ENCODE data around the gene OLR1. TPM values are rescaled to one million over a fixed set of nuclear protein-coding genes. Genes with fewer than 3 reads are reported as not detected.
"Not testable (repeated sequence)": the region's sequence is repeated elsewhere in the genome, so short reads cannot be mapped to it uniquely, and the experiment has no call there.

Gene OLR1
- total RNA-seq, 1 donor from 2014 or later, result 0.19 TPM

DNA sequence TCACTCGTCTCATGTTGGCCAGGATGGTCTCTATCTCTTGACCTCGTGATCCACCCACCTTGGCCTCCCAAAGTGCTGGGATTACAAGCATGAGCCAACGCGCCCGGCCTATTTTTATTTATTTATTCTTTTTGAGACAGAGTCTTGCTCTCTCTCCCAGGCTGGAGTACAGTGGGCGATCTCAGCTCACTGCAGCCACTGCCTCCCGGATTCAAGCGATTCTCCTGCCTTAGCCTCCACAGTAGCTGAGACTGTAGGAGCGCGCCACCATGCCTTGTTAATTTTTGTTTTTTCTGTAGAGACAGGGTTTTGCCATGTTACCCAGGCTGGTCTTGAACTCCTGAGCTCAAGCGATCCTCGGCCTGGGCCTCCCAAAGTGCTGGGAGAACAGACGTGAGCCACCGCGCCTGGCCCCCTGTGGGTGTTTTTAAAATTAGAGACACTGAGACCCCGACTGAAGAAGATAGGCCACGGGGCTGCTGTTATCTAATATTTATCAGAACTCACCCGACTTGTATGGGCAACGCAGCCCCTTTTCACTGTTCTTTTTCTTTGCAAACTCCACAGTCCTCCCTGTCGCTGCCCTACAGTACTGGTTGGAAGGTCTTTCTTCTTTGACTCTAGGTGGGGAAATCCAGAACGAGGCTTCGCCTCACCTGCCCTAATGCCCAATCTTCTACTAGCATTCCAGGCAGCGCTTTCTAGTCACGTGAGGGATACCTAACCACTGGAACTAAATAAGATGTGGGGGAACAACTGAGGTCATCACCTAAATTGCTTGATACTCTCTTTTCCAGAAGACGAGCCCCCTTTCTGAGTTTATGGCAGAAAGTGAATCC lies 39.4 kb upstream of the OLR1 start:
- H3K9me3 Mint-ChIP-seq, result no peaks in the 10 kb centered on the region
- TF ChIP-seq, protein P1, sequence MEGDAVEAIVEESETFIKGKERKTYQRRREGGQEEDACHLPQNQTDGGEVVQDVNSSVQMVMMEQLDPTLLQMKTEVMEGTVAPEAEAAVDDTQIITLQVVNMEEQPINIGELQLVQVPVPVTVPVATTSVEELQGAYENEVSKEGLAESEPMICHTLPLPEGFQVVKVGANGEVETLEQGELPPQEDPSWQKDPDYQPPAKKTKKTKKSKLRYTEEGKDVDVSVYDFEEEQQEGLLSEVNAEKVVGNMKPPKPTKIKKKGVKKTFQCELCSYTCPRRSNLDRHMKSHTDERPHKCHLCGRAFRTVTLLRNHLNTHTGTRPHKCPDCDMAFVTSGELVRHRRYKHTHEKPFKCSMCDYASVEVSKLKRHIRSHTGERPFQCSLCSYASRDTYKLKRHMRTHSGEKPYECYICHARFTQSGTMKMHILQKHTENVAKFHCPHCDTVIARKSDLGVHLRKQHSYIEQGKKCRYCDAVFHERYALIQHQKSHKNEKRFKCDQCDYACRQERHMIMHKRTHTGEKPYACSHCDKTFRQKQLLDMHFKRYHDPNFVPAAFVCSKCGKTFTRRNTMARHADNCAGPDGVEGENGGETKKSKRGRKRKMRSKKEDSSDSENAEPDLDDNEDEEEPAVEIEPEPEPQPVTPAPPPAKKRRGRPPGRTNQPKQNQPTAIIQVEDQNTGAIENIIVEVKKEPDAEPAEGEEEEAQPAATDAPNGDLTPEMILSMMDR (conservative IDR thresholded peaks at IDR 0.05), result no peak
- H3K27ac Mint-ChIP-seq, result peak overlapping the region; percentile 100
- peaks cover 7% of the 10 kb centered on the region for H3K27me3 Mint-ChIP-seq
- no peak for DNase-seq (ENCODE audit: extremely low spot score, unreplicated experiment)
- peaks cover 5% of the 10 kb centered on the region for H3K4me1 Mint-ChIP-seq (ENCODE audit: unreplicated experiment)
- H3K36me3 Mint-ChIP-seq, result peaks cover 14% of the 10 kb centered on the region
- peak overlapping the region; percentile 53 for H3K4me3 Mint-ChIP-seq

DNA sequence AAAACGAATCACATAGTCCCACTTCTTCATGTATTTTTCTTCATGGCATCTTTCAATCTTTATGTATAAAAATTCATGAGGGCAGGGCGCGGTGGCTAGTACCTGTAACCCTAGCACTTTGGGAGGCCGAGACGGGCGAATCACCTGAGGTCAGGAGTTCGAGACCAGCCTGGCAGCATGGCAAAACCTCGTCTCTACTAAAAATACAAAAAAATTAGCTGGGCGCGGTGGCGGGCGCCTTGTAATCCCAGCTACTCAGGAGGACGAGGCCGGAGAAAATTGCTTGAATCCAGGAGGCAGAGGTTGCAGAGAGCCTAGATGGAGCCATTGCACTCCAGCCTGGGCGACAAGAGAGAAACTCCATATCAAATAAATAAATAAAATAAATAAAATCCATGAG lies 38.3 kb upstream of the OLR1 start:
- DNase-seq (ENCODE audit: extremely low spot score, unreplicated experiment), result no peak
- TF ChIP-seq, protein P1 (conservative IDR thresholded peaks at IDR 0.05), result no peak
- Mint-ChIP-seq H3K4me3 (no peak overlapping the region), H3K27me3 (peaks cover 7% of the 10 kb centered on the region), H3K4me1 (ENCODE audit: unreplicated experiment) (peaks cover 5% of the 10 kb centered on the region), H3K9me3 (no peaks in the 10 kb centered on the region), H3K36me3 (peaks cover 12% of the 10 kb centered on the region), H3K27ac (peak overlapping the region; percentile 67)

DNA sequence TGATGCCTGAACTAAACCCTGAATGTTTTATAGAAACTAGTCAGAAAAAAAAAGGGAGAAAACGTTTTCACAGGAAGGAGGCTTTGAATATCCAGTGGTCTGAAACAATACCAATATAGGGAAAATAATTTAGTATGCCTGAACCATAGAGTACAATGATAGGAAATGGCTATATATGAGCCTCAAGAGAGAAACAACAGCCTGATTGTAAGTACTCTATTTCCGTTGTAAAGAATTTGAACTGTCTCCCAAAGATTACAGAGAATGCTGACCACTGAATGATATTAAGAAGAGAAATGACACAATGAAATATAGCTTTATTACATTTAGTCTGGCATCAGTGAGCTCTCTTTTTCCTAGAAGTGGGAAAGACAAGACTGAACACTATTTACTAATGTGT lies 35.2 kb upstream of the OLR1 start:
- H3K36me3 Mint-ChIP-seq, result peaks cover 2% of the 10 kb centered on the region
- TF ChIP-seq, protein P1 (conservative IDR thresholded peaks at IDR 0.05), result no peak
- H3K4me3 Mint-ChIP-seq, result no peak overlapping the region
- H3K27ac Mint-ChIP-seq, result peak overlapping the region; percentile 26
- no peak for DNase-seq (ENCODE audit: extremely low spot score, unreplicated experiment)
- no peaks in the 10 kb centered on the region for H3K9me3 Mint-ChIP-seq
- peaks cover 3% of the 10 kb centered on the region for H3K27me3 Mint-ChIP-seq
- H3K4me1 Mint-ChIP-seq (ENCODE audit: unreplicated experiment), result peaks cover 2% of the 10 kb centered on the region

DNA sequence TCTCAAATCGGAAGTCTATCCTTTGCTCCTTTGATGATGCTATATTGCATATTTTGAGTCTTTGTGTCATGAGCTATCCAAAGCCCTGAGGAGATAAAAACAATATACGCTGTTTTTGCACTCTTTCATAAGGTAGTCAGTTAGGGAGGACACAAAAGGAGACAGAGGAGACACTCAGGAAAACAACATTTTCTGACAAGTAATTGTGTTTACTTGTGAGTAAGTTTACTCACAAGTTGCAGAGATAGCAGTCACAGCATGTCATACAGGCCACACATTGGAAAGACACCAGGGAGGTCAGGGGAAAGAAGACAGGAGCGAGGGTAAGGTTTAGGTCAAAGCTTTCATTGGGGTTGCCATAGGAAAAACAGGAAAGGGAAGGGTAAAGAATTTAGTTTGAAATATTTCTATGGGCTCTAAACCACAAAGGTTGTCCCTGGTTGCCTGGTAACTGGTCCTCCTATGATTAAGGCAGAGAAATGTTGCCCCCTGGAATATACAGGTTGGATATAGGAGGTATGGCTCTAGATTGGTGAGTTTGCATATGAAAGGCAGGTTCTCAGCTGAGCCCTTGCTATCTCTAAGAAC lies 33.4 kb upstream of the OLR1 start:
- Mint-ChIP-seq H3K4me1 (ENCODE audit: unreplicated experiment) (no peaks in the 10 kb centered on the region), H3K4me3 (peak overlapping the region; percentile 58), H3K9me3 (no peaks in the 10 kb centered on the region), H3K36me3 (no peaks in the 10 kb centered on the region), H3K27ac (peak overlapping the region; percentile 99), H3K27me3 (no peaks in the 10 kb centered on the region)
- TF ChIP-seq, protein P1 (conservative IDR thresholded peaks at IDR 0.05), result no peak
- no peak for DNase-seq (ENCODE audit: extremely low spot score, unreplicated experiment)

DNA sequence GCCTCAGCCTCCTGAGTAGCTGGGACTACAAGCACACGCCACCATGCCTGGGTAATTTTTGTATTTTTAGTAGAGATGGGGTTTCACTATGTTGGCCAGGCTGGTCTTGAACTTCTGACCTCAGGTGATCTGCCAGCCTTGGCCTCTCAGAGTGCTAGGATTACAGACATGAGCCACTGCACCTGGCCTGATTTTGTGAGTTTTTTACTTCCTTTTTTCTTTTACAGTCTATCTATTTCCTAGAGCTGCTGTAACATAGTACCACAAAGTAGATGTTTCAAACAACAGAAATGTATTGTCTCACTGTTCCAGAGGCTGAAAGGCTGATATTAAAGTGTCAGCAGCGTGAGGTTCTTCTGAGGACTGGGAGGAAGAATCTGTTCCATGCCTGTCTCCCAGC lies 32.6 kb upstream of the OLR1 start:
- H3K4me3 Mint-ChIP-seq; H3K36me3 Mint-ChIP-seq; H3K4me1 Mint-ChIP-seq (ENCODE audit: unreplicated experiment); DNase-seq (ENCODE audit: extremely low spot score, unreplicated experiment); H3K27me3 Mint-ChIP-seq; H3K9me3 Mint-ChIP-seq: not testable (repeated sequence)
- H3K27ac Mint-ChIP-seq, result peak overlapping the region; percentile 99

DNA sequence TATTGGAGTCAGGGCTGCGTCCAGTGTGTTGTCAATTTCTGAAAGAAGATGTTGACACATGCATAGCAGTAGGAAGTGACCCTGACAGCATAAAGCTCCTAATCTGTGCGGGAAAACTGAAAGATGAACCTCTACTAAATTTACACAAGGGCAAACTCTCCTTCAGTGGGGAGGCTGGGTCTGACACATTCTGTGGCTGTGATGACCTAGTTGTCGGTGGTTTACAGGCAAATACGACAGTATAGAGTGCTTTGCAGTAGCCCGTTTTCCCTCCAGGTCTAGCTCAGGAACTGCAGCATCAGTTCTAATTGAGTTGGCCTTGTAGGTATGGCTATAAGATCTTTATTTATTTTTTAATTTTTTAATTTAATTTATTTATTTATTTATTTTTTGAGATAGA lies 25.9 kb upstream of the OLR1 start:
- TF ChIP-seq, protein P1 (conservative IDR thresholded peaks at IDR 0.05), result no peak
- Mint-ChIP-seq H3K27me3 (peaks cover 8% of the 10 kb centered on the region), H3K36me3 (no peaks in the 10 kb centered on the region), H3K27ac (no peak overlapping the region), H3K9me3 (no peaks in the 10 kb centered on the region), H3K4me1 (ENCODE audit: unreplicated experiment) (no peaks in the 10 kb centered on the region), H3K4me3 (no peak overlapping the region)
- DNase-seq (ENCODE audit: extremely low spot score, unreplicated experiment), result no peak
